GM18517 (cell line): ENCODE results near the gene RSRC1.
"Not testable (repeated sequence)": the region's sequence is repeated elsewhere in the genome, so short reads cannot be mapped to it uniquely, and the experiment has no call there.

ENCODE experiments used
- ATAC-seq: cut with Tn5 transposase; IDR thresholded peaks from one replicate; pipeline ENCODE4 v1.9.1; 2021; ENCODE audit warnings: mild to moderate bottlenecking, moderate library complexity; ENCODE audit not compliant: unreplicated experiment

RSRC1 gene

GRCh38 chr3:158506456-158506855, 396.6 kb downstream of the RSRC1 start:
- no peak for ATAC-seq

DNA sequence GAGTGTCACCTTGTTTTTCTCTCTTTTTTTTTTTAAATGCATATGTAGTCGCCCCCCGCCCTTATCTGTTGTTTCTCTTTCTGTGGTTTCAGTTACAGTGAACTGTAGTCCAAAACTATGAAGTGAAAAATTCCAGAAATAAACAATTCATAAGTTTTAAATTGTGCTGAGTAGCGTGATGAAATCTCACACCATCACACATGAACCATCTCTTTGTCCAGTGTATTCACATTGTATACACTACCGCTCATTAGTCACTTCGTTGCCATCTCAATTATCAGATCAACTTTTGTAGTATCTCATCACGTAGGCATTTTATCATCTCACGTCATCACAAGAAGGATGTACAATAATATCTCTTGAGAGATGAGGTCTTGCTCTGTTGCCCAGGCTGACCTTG, 398.6 kb downstream of the RSRC1 start:
- no peak for ATAC-seq

DNA sequence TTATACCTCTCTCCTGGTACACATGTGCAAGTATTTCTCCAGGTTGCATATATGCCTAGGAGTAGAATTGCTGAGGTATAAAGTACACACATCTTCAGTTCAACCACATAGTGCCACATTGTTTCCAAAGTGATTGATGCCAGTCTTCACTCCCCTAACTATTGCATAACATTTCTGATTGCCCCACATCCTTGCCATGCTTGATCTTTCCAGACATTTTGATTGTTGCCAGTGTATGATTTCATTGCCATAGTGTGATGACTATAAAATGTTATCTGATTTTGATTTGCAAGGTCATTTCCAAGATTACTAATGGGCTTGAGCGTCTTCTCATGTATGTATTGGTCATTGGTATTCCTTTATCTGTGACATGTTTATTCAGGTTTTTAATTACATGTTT, 400.0 kb downstream of the RSRC1 start:
- ATAC-seq, result no peak

DNA sequence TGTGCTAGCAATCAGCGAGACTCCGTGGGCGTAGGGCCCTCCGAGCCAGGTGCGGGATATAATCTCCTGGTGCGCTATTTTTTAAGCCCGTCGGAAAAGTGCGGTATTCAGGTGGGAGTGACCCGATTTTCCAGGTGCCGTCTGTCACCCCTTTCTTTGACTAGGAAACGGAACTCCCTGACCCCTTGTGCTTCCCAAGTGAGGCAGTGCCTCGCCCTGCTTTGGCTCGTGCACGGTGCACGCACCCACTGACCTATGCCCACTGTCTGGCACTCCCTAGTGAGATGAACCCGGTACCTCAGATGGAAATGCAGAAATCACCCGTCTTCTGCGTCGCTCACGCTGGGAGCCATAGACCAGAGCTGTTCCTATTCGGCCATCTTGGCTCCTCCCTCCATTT, 406.8 kb downstream of the RSRC1 start:
- ATAC-seq, result not testable (repeated sequence)

GRCh38 chr3:158519776-158520175, 409.9 kb downstream of the RSRC1 start:
- ATAC-seq, result no peak

DNA sequence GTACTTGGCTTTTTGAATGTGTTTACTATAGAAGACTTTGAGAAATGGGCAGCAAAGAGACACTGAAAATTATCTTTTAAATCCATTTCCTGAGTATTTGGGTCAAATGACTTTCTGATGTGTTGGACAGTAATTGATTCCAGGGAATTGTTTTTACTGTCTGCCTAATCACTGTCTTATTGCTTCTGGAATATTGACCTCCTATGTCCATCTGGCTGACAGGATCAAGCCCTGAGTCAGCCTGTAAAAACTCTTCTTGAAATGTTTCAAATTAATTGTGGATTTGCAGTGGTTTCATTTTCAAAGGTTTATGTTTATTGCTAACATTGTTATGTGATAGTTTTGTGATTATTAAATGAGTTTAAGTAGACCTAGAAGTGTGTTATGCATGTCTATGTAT, 410.5 kb downstream of the RSRC1 start:
- no peak for ATAC-seq

DNA sequence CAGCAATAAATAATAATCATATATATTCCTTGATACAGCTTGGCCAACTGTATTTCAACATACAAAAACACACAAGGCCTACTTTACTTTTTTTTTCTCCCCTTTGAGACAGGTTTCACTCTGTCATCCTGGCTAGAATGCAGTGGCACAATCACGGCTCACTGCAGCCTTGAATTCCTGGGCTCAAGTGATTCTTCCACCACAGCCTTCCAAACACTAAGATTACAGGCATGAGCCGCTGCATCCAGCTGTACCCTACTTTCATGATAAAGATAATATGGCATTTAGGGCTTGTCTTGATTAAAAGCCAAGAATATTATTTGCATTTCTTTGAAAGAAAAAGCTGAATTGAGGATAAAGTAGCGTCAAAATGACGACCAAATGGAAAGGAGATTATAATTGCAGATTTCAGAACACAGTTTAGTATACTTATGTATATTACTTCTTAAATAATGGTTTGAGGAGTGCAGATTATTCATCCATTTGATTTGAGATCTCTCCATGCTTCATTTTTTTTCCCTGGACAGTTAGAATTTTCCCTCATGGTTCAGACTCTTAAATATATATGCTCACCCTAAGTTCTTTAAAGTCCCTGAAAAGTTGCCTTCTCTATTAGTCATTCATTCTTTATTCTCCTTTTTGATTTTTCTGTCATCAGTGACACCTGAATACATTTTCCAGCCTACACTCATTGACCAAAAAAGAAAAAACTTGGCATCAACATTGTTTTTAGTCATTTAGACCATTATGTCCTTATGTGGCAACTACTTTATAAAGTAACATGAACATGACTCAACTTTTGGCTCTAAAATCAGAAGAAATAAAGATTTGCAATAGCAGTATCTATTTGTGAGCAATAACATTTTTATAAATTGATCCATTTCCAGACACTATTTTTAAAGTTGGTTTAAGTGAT, 412.6 kb downstream of the RSRC1 start:
- ATAC-seq, result no peak

DNA sequence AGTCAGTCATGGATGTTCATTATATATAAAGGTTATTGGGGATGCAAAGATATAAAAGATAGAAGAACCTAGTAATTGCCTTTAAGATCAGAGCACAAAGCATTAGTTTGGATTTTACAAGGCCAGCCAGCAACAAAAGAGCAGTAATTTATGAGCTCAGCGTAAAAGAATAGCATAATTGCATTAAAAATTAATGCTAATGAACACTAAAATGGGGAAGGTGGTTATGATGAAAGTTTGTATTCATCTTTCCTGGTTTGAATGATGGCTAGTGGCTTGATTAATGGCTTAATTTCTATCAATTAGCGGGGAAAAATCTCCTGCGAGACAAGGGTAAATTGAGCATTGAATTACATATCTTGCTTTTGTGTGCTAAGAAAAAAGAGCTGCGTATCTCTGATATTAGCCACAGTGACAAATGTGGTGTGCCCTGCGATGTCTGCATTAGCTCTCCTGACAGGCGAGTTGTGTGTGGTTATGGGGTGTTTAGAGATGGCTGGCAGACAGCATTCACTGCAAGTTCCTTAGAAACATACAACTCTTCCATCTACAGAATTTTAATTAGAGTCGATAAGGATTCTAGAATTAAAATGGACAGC, 418.3 kb downstream of the RSRC1 start:
- no peak for ATAC-seq

DNA sequence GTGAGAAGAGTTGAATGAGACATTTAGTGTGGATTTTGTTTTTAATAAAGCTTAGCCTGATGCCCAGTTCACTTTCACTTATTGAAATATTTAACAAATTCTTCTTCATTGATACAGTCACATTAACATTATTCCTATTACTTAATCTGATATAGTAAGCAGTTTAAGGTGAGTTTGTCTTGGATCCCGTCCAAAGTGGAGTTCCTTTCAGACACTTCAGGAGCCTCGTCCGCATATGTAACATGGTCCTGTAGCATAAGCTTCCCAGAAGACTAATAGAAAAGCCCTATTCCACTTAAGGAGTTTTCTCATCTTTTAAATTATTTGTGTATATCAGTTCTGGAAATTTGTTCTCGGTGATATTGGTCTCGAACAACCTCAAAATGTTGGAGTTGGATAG, 421.4 kb downstream of the RSRC1 start:
- no peak for ATAC-seq

DNA sequence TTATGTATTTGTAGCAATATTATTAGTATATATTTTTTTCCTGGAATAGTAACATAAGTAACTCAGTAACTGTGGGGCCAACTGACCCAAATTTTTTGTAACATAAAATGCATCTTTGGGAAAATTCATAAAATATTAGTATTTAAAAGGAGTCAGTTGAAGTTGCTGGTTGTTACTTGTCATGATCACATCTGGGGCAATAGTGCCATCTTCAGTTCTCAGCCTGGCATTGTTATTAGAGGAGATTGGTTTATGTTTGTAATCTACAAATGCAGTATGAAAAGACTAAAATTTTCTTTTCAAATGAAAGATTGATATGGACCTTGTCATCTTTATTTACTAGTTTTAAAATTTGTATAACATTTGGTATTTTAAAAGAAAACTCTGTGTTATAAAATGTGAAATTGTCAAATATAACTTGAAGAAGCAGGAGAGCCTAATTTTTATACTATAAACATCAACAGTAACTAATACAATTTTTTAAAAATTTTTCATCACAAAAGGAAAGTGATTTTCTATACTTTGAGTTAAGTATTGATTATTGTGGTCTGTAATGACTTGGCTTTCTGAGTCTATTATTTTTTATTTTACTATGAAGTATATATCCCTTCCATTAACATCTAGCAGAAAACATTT, 422.3 kb downstream of the RSRC1 start:
- no peak for ATAC-seq

- no peak for ATAC-seq
These were observed 426.0 kb downstream of the RSRC1 start for GRCh38 chr3:158535918-158536317.

DNA sequence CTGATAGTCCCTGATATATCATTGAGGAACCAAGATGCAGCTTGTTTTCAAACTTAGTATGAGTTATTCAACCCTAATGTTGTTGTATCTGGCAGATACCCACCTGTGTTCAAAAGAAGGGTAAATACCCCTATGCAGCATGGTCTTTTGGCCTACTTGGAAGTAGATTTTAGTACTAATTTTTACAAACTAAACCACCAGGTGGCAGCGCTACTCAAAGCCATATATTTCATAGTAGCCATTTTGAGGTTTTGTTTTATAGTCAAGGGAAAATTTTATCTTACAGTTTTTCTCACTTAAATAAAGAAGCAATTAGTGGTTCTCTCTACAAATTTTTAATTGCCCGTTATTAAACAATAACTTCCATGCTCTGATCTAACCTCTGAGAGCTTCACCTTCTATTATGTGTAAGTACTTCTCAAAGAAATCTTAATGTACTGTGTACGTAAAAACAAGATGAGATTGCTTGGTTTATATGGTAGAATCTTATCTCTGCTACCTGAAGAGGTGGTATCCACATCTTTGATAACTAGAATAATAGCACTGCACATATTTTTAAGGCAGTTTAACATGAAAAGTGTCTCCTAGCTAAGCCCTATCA, 429.6 kb downstream of the RSRC1 start:
- no peak for ATAC-seq

GRCh38 chr3:158540066-158540465, 430.2 kb downstream of the RSRC1 start:
- ATAC-seq, result no peak

DNA sequence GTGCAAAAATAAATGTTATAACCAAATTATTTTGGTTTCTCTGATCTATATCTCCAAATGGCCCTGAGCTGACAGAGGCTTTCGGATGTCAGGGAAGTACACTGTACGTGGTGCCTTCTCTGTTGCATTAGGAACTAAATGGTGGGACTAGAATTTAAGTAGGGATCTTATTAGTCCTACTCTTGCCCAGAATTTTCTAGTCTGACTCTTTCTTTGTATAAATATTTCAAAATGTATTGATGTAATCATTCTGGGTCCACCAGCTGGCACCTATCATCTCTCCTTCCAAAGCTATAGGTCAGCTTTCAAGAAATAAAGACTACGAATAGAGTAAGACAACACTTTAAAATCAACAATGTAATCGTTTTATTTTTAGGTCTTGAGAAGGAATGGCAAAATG, 438.8 kb downstream of the RSRC1 start:
- ATAC-seq, result no peak

- not testable (repeated sequence) for ATAC-seq
These were observed 440.0 kb downstream of the RSRC1 start for GRCh38 chr3:158549938-158550337.

DNA sequence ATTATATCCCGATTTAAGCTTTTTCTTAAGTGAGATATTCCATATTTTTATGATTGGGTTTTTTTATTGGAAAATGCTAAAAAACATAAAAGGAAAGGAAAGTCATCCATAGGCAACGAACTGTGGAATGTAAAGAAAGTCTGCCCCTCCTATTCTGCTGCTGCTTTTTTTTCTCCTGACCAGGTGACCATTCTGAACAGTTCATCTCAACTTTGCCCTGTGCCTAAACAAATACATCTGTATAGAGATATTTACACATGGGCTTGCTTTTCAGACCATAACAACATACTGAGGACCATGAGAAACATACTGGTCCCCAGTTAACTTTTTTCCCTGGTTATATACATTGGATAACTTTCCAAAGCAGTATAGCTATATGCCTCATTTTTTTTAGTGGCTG, 442.2 kb downstream of the RSRC1 start:
- ATAC-seq, result no peak

DNA sequence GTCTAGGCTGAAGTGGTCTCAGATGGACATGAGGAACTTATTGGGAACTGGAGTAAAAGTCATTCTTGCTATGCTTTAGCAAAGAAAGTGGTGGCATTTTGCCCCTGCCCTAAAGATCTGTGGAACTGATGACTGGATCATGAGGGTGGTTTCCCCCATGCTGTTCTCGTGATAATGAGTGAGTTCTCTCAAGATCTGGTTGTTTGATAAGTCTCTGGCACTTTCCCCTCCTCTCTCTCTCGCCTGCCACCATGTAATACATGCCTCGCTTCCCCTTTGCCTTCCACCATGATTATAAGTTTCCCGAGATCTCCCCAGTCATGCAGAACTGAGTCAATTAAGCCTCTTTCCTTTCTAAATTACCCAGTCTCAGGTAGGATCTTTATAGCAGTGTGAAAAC, 449.6 kb downstream of the RSRC1 start:
- no peak for ATAC-seq

GRCh38 chr3:158560979-158561378, 451.1 kb downstream of the RSRC1 start:
- ATAC-seq, result no peak

DNA sequence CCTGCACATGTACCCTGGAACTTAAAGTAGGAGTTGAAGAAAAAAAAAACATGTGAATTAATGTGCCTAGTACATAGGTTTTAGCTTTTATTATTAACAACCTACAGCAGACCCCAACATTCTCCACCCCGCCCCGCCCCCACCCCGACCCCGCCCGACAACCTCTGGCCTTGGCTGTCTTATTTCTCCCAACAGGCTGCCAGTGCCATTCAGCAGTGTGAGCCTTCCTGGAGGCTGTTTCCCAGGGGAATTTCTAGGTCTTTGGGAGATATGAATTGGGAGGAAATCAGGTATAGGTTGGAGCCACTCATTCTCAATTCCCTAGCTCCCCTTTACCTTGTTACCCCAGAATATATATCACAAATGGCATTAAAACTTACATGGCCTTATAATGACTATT, 452.8 kb downstream of the RSRC1 start:
- no peak for ATAC-seq

- no peak for ATAC-seq
These were observed 453.2 kb downstream of the RSRC1 start for GRCh38 chr3:158563076-158563475.

DNA sequence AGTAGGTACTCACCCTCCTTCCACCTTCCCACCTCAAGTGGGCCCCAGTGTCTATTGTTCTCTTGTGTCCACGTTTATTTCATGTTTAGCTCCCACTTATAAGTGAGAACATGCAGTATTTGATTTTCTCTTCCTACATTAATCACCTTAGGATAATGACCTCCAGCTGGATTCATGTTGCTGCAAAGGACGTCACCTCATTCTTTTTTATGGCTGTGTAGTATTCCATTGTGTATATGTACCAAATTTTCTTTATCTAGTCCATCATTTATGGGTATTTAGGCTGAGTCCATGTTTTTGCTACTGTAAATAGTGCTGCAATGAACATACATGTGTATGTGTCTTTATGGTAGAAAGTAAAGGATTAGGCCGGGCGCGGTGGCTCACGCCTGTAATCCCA, 455.2 kb downstream of the RSRC1 start:
- no peak for ATAC-seq

- no peak for ATAC-seq
These were observed 458.9 kb downstream of the RSRC1 start for GRCh38 chr3:158568784-158569183.
